Right atrium auricular region (tissue), 2 donors: ENCODE results near the gene MYO3B. TPM values are rescaled to one million over a fixed set of nuclear protein-coding genes. Genes with fewer than 3 reads are reported as not detected.

Experiments used
- DNase-seq: peaks from one replicate; pipeline ENCODE4 v3.0.0-alpha.2; 2019; ENCODE audit warnings: low spot score
- H3K27ac ChIP-seq, 2 donors: fragments of 200-600 bp; sonication (generic); 1 replicate in 1 of 2; 2 replicates in 1 of 2; pipeline ENCODE4 v1.5.1; 2016 to 2019
- H3K27me3 ChIP-seq, 2 donors: fragments of 200-600 bp; sonication (generic); one replicate each; pipeline versions ENCODE4 v1.5.1 to v1.6.0; 2017 to 2019
- H3K36me3 ChIP-seq: fragments of 200-600 bp; sonication (generic); one replicate; pipeline ENCODE4 v1.5.1; 2016
- H3K4me1 ChIP-seq, 2 donors: fragments of 200-600 bp; sonication (generic); one replicate each; pipeline versions ENCODE4 v1.5.1 to v1.6.0; 2017 to 2019
- H3K4me3 ChIP-seq, 2 donors: fragments of 200-600 bp; sonication (generic); 1 replicate in 1 of 2; 2 replicates in 1 of 2; pipeline ENCODE4 v1.5.1; 2017 to 2019; ENCODE audit warnings: mild to moderate bottlenecking in 1 of 2, moderate library complexity in 1 of 2
- H3K9me3 ChIP-seq, 2 donors: fragments of 200-600 bp; sonication (generic); one replicate each; pipeline ENCODE4 v1.5.1; 2019
- total RNA-seq, 2 donors: library from RNA; depleted of rRNA; stranded (reverse); fragments of >200 nt; gene quantifications; one replicate each; pipeline ENCODE4 v1.1.0, GENCODE V29; 2016
- TF ChIP-seq, protein P1 (sequence below), 2 donors: fragments of 200-600 bp; sonication (generic); IDR thresholded peaks; one replicate each; pipeline ENCODE4 v1.5.1; 2019; ENCODE audit warnings: antibody characterized with exemption in 2 of 2

The MYO3B gene
- total RNA-seq, 2 donors from 2014 or later = not detected

DNA sequence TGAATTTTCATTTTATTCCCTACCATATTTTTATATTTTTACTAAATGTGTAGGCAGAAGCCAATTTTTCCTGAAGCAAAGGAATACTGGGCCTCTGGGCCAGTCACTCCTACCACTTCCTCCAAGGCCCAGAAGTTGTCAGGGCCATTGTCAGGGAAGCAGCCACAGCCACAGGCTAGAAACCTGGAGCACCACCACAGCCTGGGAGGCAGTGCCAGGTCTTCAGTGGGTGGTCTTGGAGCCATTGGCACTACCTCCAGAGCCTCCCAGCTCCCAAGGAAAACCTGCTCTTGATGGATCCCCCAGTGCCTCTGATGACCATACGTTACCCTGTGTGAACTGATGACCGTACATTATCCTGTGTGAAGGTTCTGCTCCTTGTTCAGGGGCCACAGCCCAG is 401.6 kb downstream of the MYO3B start:
- no peaks in the 10 kb centered on the region for H3K27me3 ChIP-seq
- no peaks in the 10 kb centered on the region for H3K36me3 ChIP-seq
- no peak overlapping the region for H3K4me3 ChIP-seq
- no peaks in the 10 kb centered on the region for H3K9me3 ChIP-seq
- H3K4me1 ChIP-seq = no peaks in the 10 kb centered on the region
- TF ChIP-seq, protein P1, sequence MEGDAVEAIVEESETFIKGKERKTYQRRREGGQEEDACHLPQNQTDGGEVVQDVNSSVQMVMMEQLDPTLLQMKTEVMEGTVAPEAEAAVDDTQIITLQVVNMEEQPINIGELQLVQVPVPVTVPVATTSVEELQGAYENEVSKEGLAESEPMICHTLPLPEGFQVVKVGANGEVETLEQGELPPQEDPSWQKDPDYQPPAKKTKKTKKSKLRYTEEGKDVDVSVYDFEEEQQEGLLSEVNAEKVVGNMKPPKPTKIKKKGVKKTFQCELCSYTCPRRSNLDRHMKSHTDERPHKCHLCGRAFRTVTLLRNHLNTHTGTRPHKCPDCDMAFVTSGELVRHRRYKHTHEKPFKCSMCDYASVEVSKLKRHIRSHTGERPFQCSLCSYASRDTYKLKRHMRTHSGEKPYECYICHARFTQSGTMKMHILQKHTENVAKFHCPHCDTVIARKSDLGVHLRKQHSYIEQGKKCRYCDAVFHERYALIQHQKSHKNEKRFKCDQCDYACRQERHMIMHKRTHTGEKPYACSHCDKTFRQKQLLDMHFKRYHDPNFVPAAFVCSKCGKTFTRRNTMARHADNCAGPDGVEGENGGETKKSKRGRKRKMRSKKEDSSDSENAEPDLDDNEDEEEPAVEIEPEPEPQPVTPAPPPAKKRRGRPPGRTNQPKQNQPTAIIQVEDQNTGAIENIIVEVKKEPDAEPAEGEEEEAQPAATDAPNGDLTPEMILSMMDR (IDR thresholded peaks at IDR 0.05) = no peak
- no peak for DNase-seq
- H3K27ac ChIP-seq = no peak overlapping the region

DNA sequence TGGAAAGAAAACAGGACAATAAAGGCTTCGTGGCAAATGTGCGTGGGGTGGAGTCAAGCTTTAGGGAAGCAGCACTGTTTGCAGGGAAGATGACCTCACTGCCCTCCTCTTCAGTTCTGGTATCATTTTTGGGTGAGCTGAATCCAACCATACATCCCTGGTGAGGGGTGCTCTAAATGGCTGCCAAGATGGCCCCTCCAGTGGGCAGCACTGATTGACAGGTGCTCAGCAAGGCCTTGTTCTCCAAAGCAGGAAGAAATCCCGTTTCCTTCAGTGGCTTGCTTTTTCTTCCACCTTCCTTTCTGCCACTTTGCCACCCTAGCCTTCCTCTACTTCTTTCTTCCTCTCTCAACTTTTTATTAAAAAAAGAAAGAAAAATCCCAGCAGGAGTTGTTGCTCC is 404.4 kb downstream of the MYO3B start:
- TF ChIP-seq, protein P1 (IDR thresholded peaks at IDR 0.05) = no peak
- DNase-seq = no peak
- no peaks in the 10 kb centered on the region for H3K9me3 ChIP-seq
- no peak overlapping the region for H3K4me3 ChIP-seq
- no peak overlapping the region for H3K27ac ChIP-seq
- H3K36me3 ChIP-seq = no peaks in the 10 kb centered on the region
- no peaks in the 10 kb centered on the region for H3K27me3 ChIP-seq
- no peaks in the 10 kb centered on the region for H3K4me1 ChIP-seq

DNA sequence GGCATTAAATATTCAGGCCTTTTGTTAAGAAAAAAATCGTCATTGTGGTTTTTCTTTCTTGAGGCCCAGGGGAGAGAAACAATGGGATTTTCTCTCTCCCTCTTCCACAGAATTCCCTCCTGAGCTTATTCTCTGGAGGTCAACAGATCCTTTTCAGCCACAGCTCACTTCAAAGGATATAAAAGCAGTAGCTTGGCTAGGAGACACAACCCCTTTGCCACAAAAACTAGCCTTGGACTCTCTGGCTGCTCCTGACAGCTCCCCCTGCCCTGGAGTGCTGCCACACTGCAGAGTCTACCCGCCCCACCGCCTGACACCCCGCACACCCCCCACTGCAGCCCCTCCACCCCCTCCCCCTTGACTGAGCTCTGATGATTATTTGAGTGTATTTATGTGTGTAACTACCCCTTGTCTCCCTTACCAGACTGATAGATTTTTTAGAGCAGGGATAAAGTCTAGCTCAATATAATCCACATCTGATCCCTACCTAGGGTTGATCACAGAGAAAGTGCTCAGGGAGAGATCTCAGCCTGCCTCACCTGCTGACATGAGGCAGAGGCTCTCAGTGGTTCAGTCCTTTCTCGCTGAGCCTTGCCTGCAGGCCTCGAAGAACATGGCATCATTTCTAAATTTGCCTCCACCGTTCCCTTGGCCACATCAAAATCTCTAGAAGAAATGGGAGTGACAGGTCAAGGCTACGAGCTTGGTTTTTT is 405.0 kb downstream of the MYO3B start:
- no peaks in the 10 kb centered on the region for H3K9me3 ChIP-seq
- H3K36me3 ChIP-seq = no peaks in the 10 kb centered on the region
- no peak overlapping the region for H3K4me3 ChIP-seq
- H3K27me3 ChIP-seq = no peaks in the 10 kb centered on the region
- H3K4me1 ChIP-seq = no peaks in the 10 kb centered on the region
- TF ChIP-seq, protein P1 (IDR thresholded peaks at IDR 0.05) = no peak
- no peak overlapping the region for H3K27ac ChIP-seq
- DNase-seq = no peak

DNA sequence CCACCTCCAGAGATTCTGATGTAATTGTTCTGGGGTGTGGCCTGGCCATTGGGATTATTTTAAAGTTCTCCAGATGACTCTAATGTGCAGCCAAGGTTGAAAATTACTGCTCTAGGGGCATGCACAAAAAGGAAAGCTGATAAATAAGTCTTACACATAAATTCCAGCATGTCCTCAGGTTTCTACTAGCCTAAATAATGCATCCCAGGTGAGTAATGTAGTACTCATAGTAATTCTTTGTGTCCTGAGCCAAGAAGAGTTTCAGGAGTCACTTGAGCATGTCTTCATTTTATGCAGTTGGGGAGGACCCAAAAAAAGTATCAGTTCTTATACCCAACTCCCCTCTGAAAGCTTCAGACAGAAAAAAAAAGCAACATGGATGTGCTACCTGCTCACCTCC is 407.1 kb downstream of the MYO3B start:
- no peaks in the 10 kb centered on the region for H3K4me1 ChIP-seq
- TF ChIP-seq, protein P1 (IDR thresholded peaks at IDR 0.05) = no peak
- no peaks in the 10 kb centered on the region for H3K9me3 ChIP-seq
- no peaks in the 10 kb centered on the region for H3K27me3 ChIP-seq
- H3K27ac ChIP-seq = no peak overlapping the region
- no peaks in the 10 kb centered on the region for H3K36me3 ChIP-seq
- no peak for DNase-seq
- no peak overlapping the region for H3K4me3 ChIP-seq

DNA sequence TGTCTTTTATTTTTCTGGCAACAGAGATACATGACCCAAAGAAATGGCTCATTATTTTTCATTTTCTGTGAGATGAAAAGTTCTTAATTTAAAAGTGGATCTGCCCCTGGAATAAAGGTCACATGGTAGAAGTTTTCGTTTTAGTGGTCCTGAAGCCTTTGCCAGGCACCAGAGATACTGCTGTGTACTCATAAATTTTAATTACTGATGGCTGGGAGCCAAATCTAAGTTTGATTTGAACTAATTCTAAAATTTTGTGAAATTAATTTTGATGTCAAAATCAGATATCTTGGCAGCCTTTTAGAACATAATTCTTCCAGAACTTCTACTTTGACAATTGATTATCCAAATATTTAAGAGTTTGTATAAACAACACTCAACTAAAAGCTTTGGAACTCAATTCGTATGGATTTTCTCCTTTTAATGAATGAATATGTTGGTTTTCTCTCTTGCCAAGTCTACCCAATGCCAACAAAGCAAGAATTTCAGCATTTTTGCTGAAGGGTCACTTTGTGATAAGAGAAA is 408.7 kb downstream of the MYO3B start:
- no peak for DNase-seq
- H3K9me3 ChIP-seq = no peaks in the 10 kb centered on the region
- TF ChIP-seq, protein P1 (IDR thresholded peaks at IDR 0.05) = no peak
- no peaks in the 10 kb centered on the region for H3K36me3 ChIP-seq
- no peak overlapping the region for H3K27ac ChIP-seq
- no peak overlapping the region for H3K4me3 ChIP-seq
- no peaks in the 10 kb centered on the region for H3K4me1 ChIP-seq
- H3K27me3 ChIP-seq = no peaks in the 10 kb centered on the region

DNA sequence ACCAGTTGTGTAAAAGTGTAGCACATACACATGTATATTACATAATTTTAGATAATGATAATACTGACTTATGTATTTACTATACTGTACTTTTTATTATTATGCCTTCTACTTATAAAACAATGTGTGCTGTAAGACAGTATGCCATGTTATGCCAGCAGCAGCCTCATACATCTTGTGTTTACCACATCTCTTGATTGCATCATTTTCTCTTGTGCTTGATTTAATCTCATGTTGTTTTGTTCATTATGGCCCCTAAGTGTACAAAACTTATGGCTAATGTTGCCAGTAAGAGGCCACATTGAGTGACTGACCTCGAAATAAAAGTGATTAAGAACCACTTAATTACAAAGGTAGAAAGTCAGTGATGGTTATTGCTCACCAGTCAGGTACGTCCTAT is 409.2 kb downstream of the MYO3B start:
- TF ChIP-seq, protein P1 (IDR thresholded peaks at IDR 0.05) = no peak
- DNase-seq = no peak
- H3K9me3 ChIP-seq = no peaks in the 10 kb centered on the region
- no peaks in the 10 kb centered on the region for H3K27me3 ChIP-seq
- H3K4me3 ChIP-seq = no peak overlapping the region
- no peaks in the 10 kb centered on the region for H3K4me1 ChIP-seq
- H3K27ac ChIP-seq = no peak overlapping the region
- H3K36me3 ChIP-seq = no peaks in the 10 kb centered on the region
